Astrocyte (in vitro differentiated cells and primary cell): ENCODE measurements around the gene WAS. TPM values are rescaled to one million over a fixed set of nuclear protein-coding genes. Genes with fewer than 3 reads are reported as not detected.
"Not testable (repeated sequence)": the region's sequence is repeated elsewhere in the genome, so short reads cannot be mapped to it uniquely, and the experiment has no call there.

Experiments used
- DNase-seq: peaks from one replicate; pipeline ENCODE4 v3.0.0-alpha.2; 2010; ENCODE audit warnings: low read depth
- FAIRE-seq: peaks from 2 replicates; lab custom pipeline; 2011; peaks lifted over from hg19 to GRCh38; lab: Jason Lieb, UNC
- H2AFZ ChIP-seq: 2 replicates; pipeline ENCODE4 v1.6.0; 2012; ENCODE audit warnings: low read depth, low read length, inconsistent platforms
- H3K27ac ChIP-seq: 2 replicates; pipeline ENCODE4 v1.5.1; 2011; ENCODE audit warnings: low read depth, low read length, inconsistent platforms
- H3K27me3 ChIP-seq: 2 replicates; pipeline ENCODE4 v1.6.0; 2011; ENCODE audit warnings: low read length, inconsistent platforms; ENCODE audit not compliant: insufficient read depth
- H3K36me3 ChIP-seq: 2 replicates; pipeline ENCODE4 v1.5.1; 2011; ENCODE audit warnings: low read length, inconsistent platforms; ENCODE audit not compliant: insufficient read depth
- H3K4me1 ChIP-seq: 2 replicates; pipeline ENCODE4 v1.5.1; 2011; ENCODE audit warnings: low read length, inconsistent platforms; ENCODE audit not compliant: insufficient read depth
- H3K4me2 ChIP-seq: 2 replicates; pipeline ENCODE4 v1.6.0; 2012; ENCODE audit warnings: low read length, inconsistent platforms
- H3K4me3 ChIP-seq: 2 replicates; pipeline ENCODE4 v1.5.1; 2011; ENCODE audit warnings: low read depth, mild to moderate bottlenecking, low read length, inconsistent platforms; ENCODE audit not compliant: insufficient read depth
- H3K79me2 ChIP-seq: 2 replicates; pipeline ENCODE4 v1.6.0; 2012; ENCODE audit warnings: mild to moderate bottlenecking, low read length, inconsistent platforms; ENCODE audit not compliant: insufficient read depth
- H3K9ac ChIP-seq: 2 replicates; pipeline ENCODE4 v1.6.0; 2012; ENCODE audit warnings: mild to moderate bottlenecking, low read length, inconsistent platforms
- H3K9me3 ChIP-seq: 2 replicates; pipeline ENCODE4 v1.5.1; 2012; ENCODE audit warnings: low read depth, mild to moderate bottlenecking, low read length, inconsistent platforms; ENCODE audit not compliant: insufficient read depth
- H4K20me1 ChIP-seq: 2 replicates; pipeline ENCODE4 v1.6.0; 2012; ENCODE audit warnings: low read length, inconsistent platforms; ENCODE audit not compliant: insufficient read depth
- H3K27ac Mint-ChIP-seq: one replicate; pipeline ENCODE4 v1.8.0; 2021; ENCODE audit warnings: mild to moderate bottlenecking, mixed read lengths; ENCODE audit not compliant: unreplicated experiment
- H3K27me3 Mint-ChIP-seq: one replicate; pipeline ENCODE4 v1.8.0; 2021; ENCODE audit warnings: low read depth, mixed read lengths; ENCODE audit not compliant: unreplicated experiment
- H3K36me3 Mint-ChIP-seq: one replicate; pipeline ENCODE4 v1.8.0; 2021; ENCODE audit warnings: low read depth, mixed read lengths; ENCODE audit not compliant: unreplicated experiment
- H3K4me1 Mint-ChIP-seq: one replicate; pipeline ENCODE4 v1.8.0; 2021; ENCODE audit warnings: low read depth, mixed read lengths; ENCODE audit not compliant: unreplicated experiment
- H3K4me3 Mint-ChIP-seq: one replicate; pipeline ENCODE4 v1.8.0; 2021; ENCODE audit warnings: mild to moderate bottlenecking, moderate library complexity, mixed read lengths; ENCODE audit not compliant: unreplicated experiment
- H3K9me3 Mint-ChIP-seq: one replicate; pipeline ENCODE4 v1.8.0; 2021; ENCODE audit warnings: mild to moderate bottlenecking, mixed read lengths; ENCODE audit not compliant: unreplicated experiment
- CTCF ChIP-seq: IDR thresholded peaks from 2 replicates; pipeline ENCODE4 v1.5.1; 2011; ENCODE audit warnings: low read depth, mild to moderate bottlenecking, inconsistent platforms, low read length, moderate library complexity; ENCODE audit not compliant: insufficient read depth
- EZH2 ChIP-seq: IDR thresholded peaks from 2 replicates; pipeline ENCODE4 v1.6.1; 2012; ENCODE audit warnings: mild to moderate bottlenecking, low read length, inconsistent platforms; ENCODE audit not compliant: insufficient read depth
- total RNA-seq: library from RNA; stranded (reverse); gene quantifications from 2 replicates; pipeline ENCODE4 v1.2.1, GENCODE V29; 2021

WAS gene
- total RNA-seq, 1 donor from 2014 or later, result 1.1 TPM

- Histone ChIP-seq H3K27ac (peak overlapping the region; percentile 68), H3K36me3 (no peaks in the 10 kb centered on the region), H2AFZ (peak overlapping the region; percentile 91), H3K27me3 (no peaks in the 10 kb centered on the region), H3K9me3 (no peaks in the 10 kb centered on the region), H3K79me2 (no peaks in the 10 kb centered on the region), H3K4me2 (peak overlapping the region; percentile 95), H3K4me1 (no peaks in the 10 kb centered on the region), H4K20me1 (no peaks in the 10 kb centered on the region), H3K4me3 (peak overlapping the region; percentile 69), H3K9ac (peak overlapping the region; percentile 83)
- Mint-ChIP-seq H3K9me3 (no peaks in the 10 kb centered on the region), H3K27me3 (no peaks in the 10 kb centered on the region), H3K27ac (peak overlapping the region; percentile 81), H3K4me3 (peak overlapping the region; percentile 91), H3K36me3 (no peaks in the 10 kb centered on the region), H3K4me1 (peaks cover 1% of the 10 kb centered on the region)
- DNase-seq (peak; percentile 62), FAIRE-seq (no peak)
- no peak for TF ChIP-seq CTCF
- TF ChIP-seq EZH2, result no peak
These were observed 7.3 kb upstream of the WAS start for GRCh38 chrX:48676106-48676892.

GRCh38 chrX:48676893-48677270 lies 6.7 kb upstream of the WAS start:
- Mint-ChIP-seq H3K27me3 (no peaks in the 10 kb centered on the region), H3K9me3 (no peaks in the 10 kb centered on the region), H3K4me1 (peaks cover 1% of the 10 kb centered on the region), H3K4me3 (peak overlapping the region; percentile 86), H3K36me3 (no peaks in the 10 kb centered on the region), H3K27ac (no peak overlapping the region)
- Histone ChIP-seq H2AFZ (peak overlapping the region; percentile 86), H3K4me1 (no peaks in the 10 kb centered on the region), H3K9ac (peak overlapping the region; percentile 78), H3K79me2 (no peaks in the 10 kb centered on the region), H3K36me3 (no peaks in the 10 kb centered on the region), H3K4me2 (peak overlapping the region; percentile 95), H3K4me3 (peak overlapping the region; percentile 69), H3K27me3 (no peaks in the 10 kb centered on the region), H4K20me1 (no peaks in the 10 kb centered on the region), H3K9me3 (no peaks in the 10 kb centered on the region), H3K27ac (peak overlapping the region; percentile 50)
- no peak for FAIRE-seq
- DNase-seq, result no peak
- TF ChIP-seq CTCF (no peak), EZH2 (no peak)

GRCh38 chrX:48677516-48677915 lies 6.1 kb upstream of the WAS start:
- Histone ChIP-seq H3K9ac (no peak overlapping the region), H3K27me3 (no peaks in the 10 kb centered on the region), H3K36me3 (no peaks in the 10 kb centered on the region), H3K4me1 (no peaks in the 10 kb centered on the region), H3K4me3 (no peak overlapping the region), H3K79me2 (no peaks in the 10 kb centered on the region), H2AFZ (no peak overlapping the region), H3K9me3 (no peaks in the 10 kb centered on the region), H3K27ac (no peak overlapping the region), H3K4me2 (peak overlapping the region; percentile 95), H4K20me1 (no peaks in the 10 kb centered on the region)
- Mint-ChIP-seq H3K27ac (no peak overlapping the region), H3K4me1 (peaks cover 1% of the 10 kb centered on the region), H3K4me3 (peak overlapping the region; percentile 86), H3K27me3 (no peaks in the 10 kb centered on the region), H3K36me3 (no peaks in the 10 kb centered on the region), H3K9me3 (no peaks in the 10 kb centered on the region)
- DNase-seq (no peak), FAIRE-seq (peak; percentile 78)
- no peak for TF ChIP-seq EZH2
- TF ChIP-seq CTCF, result no peak

GRCh38 chrX:48680467-48680866 lies 3.1 kb upstream of the WAS start:
- not testable (repeated sequence) for H3K27me3 Mint-ChIP-seq, H3K36me3 Mint-ChIP-seq, H3K4me1 ChIP-seq, H3K9me3 ChIP-seq, DNase-seq, H3K4me3 ChIP-seq, H3K9me3 Mint-ChIP-seq, H3K4me3 Mint-ChIP-seq, H3K4me2 ChIP-seq, H3K27me3 ChIP-seq, H3K9ac ChIP-seq, H3K27ac Mint-ChIP-seq, FAIRE-seq, H4K20me1 ChIP-seq, H3K27ac ChIP-seq, H3K4me1 Mint-ChIP-seq, H2AFZ ChIP-seq, H3K79me2 ChIP-seq, H3K36me3 ChIP-seq
